ENCODE measurements around the gene RNF20.

GRCh38 chr9:101516655-101517054, 17.0 kb upstream of the RNF20 start:
- no peak for TF ChIP-seq CTCF (IDR thresholded peaks at IDR 0.05)
- no peak for TF ChIP-seq POLR2A (IDR thresholded peaks at IDR 0.05)
